Hematopoietic multipotent progenitor cell treated with erythropoietin and hydrocortisone succinate and interleukin-3 and kit ligand, for 15 days (in vitro differentiated cells): ENCODE measurements around the gene CFAP91.
A peak's percentile ranks its signal among the peaks of the same experiment; 100 is the strongest.
"Not testable (repeated sequence)": the region's sequence is repeated elsewhere in the genome, so short reads cannot be mapped to it uniquely, and the experiment has no call there.

Source experiments
- DNase-seq: peaks from one replicate; pipeline ENCODE4 v3.0.0-alpha.2; 2015; ENCODE audit warnings: low spot score

CFAP91 gene

DNA sequence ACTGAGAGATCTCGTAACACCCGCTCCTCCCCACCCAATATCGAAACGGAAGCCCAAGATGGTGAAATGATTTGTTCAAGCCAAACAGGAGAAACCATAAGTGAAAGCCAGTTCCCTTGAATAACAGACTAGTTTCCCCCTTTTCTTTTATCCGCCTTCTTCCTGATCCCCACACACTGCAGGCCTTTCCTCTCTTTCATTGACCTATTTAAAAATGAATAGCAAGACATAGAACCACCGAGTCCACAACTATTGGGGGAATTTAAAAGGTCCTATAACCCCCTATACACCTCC is 25.2 kb upstream of the CFAP91 start:
- DNase-seq: no peak

GRCh38 chr3:119678209-119678608 is 24.6 kb upstream of the CFAP91 start:
- not testable (repeated sequence) for DNase-seq

GRCh38 chr3:119679874-119680273 is 22.9 kb upstream of the CFAP91 start:
- no peak for DNase-seq

DNA sequence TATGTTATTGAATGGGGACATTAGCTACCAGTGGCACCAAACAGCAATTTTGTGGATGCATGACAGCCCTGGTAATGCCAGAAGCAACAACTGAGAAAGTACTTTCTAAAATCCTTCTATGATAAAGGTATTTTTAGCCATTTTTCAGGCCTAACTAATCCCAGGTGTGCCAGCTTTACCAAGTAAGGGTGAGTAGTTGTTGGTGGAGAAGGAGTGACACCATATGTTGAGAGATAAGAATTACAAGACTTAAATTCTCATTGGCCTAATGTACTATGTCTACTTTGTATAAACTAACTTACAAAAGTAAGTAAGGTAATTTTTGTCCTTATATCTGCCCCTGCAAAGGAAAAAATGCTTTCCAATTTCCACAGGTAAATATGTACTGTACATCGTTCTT is 21.5 kb upstream of the CFAP91 start:
- peak; percentile 30 for DNase-seq

DNA sequence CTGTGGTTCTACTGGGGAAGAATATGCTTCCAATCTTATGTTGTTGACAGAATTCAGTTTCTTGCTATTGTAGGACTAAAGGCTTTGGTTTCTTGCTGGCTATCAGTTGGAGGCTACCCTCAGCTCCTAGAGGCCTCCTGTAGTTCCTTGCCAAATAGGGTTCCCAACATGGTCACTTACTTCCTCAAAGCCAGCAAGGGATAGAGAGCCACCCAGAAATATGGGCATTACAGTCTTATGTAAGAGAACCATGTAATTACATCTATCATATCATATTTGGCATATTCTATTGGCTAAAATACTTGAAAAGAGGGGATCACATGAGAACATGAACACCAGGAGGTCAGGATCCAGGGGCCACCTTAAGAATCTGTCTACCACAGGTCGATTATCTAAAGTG is 19.4 kb upstream of the CFAP91 start:
- no peak for DNase-seq

DNA sequence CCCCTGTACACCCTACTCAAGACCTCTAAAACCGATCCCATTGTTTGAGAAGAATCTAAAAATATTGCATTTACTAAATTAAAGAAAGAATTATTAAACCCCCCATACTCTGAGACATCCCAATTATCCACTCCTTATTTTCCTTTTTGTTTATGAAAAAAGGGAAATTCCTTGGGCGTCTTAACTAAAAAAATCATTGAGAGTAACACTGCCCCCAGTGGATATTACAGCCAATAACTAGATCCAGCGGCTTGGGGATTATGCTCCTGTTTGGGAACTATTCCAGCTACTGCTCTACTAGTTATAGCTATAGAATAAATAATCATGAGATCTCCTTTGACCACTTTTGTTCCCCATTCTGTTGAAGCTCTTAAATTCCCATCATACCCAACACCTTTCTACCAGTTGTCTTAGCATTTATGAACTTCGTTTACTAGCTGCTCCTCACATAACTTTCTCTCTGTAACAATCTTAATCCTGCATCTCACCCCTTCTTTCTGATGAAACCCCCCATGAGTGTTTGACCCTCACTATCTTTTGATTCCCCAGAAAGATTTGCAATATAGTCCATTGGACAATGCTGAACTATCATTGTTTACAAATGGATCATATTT is 12.7 kb upstream of the CFAP91 start:
- peak; percentile 11 for DNase-seq

DNA sequence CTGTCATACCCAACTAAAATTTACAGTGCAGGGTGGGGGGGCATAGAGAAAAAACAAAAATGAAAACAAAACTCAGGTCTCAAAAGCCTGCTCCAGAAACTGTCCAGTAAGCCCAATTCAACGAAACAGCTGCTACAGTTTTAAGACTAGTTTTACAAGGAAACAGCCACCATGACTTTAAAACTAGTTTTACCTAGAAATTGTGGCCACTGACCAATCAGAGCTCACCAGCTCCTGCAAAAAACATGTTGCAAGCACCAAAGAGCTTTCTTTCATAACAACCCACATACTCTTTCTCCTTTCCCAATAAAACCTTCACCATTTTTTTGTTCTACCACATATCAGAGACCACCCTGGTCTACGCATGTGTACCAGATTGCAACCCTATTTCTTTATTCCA is 7.3 kb upstream of the CFAP91 start:
- DNase-seq: no peak

DNA sequence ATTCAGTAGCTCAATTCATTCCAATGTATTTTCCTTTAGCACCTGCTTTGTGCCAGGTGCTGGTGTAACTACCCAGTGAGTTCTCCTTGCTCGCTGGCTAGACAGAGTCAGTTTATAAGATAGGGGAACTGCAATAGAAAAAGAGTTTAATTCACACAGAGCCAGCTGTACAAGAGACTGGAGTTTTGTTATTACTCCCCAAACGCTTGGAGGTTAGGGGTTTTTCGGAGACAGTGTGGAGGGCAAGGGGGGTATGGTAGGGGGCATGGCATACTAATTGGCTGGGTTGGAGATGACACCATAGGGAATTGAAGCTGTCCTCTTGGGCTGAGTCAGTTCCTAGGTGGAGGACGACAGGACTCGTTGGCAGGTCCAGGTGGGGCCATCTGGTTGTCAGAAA is 5.4 kb upstream of the CFAP91 start:
- DNase-seq: no peak

GRCh38 chr3:119700269-119700919 is 2.4 kb upstream of the CFAP91 start:
- no peak for DNase-seq

- no peak for DNase-seq
These were observed 1.7 kb upstream of the CFAP91 start for GRCh38 chr3:119700920-119701734.

- no peak for DNase-seq
These were observed 1.2 kb downstream of the CFAP91 start for GRCh38 chr3:119703820-119704531.

- no peak for DNase-seq
These were observed 12.3 kb downstream of the CFAP91 start for GRCh38 chr3:119715105-119715504.

- DNase-seq: no peak
These were observed 14.2 kb downstream of the CFAP91 start for GRCh38 chr3:119716998-119717397.

DNA sequence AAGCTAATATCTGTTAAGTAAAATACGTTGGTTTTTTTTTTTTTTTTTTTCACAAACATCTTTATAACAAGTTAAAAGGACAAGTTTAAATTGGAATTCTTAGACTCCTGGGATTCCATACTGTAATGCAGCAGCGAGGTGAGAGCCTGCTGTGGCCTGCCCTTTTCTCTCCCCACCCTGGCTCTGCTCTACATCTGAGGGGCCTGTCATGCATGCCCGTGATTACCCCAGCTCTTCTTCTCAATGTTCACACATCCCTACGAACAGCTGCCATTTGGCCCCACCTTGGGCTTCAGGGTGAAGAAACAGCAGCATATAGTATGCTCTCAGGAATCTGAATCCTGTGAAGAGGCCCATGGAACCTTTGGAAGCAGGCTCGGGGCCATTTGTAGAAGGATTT is 14.7 kb downstream of the CFAP91 start:
- no peak for DNase-seq

DNA sequence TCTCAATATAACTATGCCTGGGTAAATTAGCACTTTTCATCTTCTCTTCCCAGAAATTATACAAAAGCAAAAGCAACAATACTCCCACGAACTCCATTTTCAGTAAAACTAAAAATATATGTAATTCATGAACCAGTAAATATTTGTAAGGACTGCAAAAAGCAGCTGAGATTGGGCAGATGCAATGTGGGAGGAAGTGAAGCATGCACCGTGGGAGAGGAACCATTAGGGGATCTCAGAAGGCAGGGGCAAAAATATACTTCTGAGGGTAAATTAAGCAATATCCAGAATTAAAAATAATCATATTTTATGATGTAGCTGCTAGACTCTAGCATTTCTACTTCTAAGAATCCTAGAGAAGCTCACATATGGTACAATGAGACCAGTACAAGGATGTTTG is 20.2 kb downstream of the CFAP91 start:
- DNase-seq: no peak

- no peak for DNase-seq
These were observed 24.1 kb downstream of the CFAP91 start for GRCh38 chr3:119726909-119727308.

DNA sequence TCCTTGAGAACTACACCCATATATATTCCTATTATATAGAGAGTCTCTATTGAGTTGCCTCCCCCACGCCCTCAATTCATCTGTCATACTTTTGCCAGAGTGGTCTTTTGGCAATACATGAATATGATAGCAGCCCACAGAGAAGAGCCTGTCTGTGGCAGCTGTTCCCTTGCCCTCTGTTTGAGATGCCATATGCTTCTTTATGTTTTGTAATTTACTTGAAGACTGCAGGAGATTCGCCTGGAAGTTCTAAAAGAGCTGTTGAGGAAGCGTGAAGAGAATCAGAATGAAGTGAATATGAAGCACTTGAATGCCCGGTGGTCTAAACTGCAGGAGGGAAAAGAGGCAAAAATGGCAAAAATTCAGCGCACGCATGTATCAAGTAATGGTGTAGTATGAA is 27.2 kb downstream of the CFAP91 start:
- no peak for DNase-seq

GRCh38 chr3:119731560-119732343 is 28.9 kb downstream of the CFAP91 start:
- DNase-seq: no peak

DNA sequence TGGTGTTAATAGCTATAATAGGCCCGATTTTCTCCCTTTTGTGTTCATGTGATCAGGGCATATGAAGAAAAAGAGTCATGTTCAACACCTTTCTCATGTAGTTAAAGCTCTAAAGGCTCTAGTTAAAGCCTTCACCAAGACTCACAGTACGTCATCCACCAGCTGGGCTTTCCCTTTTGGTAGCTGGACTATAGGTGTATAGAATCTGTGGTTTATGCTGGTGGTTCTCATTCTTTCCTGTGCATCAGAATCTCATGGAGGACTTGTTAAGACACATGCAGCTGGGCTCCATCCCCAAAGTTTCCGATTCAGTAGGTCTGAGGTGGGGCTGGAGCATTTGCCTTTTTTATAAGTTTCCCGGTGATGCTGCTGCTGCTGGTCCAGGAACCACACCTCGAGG is 31.0 kb downstream of the CFAP91 start:
- DNase-seq: no peak

DNA sequence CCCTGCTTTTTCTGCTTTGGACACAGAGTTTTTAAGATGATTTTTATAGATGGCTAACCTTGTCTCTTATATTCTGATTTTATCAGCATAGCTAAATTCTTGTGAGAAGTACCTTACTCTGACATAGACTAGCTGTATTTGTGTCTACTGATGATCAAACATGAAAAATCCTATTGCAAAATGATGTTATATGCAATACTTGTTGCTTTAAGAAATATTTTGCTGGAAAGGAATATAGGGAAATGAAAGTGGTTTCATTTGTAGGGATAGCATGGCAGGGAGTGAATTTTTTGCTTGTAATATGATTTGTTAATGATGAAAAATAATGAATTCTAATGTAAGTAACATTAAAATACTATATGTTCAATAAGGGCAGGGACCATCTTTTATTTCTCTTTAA is 35.9 kb downstream of the CFAP91 start:
- DNase-seq: no peak

DNA sequence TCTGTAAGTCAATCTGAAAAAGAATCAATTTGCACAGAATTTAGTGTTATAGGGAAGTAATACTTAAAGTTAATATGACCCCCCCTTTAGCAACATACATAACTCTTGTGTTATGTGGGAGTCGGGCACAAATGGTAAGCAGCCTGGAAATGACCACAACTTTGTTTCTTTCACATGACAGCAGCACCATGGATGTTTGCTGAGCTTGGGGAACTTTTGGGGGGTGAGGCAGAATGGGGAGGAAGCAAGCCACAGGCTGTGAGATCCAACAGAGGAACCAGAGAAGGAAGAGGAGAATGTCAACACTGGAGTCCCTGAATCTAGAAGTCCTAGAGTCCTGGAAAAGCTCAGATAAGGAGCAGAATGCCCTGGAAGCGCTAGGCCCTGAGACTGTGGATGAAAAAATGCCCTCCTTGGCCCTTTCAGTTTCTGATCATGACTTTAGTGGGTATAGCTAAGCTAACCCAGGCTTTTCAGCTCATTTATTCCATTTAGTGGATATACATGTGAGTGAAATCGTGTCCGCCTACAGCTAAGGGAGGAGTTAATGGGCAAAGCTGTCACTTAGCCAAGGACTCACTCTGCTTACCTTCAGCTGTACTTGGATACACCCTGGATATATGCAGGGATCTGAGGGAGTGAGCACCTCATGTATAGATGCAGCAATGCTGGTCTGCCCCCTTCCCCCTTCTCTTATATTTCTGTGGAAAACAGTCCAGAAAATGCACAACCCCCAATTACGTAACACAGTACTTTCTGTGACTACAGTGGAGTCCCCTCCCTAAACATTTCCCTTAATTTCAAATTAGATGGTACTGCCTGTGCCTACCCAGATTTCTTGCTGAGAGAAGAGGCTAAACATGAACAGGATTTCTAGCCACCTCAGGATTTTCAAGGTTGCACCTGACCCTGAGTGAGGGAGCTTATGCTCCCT is 39.1 kb downstream of the CFAP91 start:
- DNase-seq: no peak
